Left lung (tissue), 10 donors: ENCODE measurements around the gene ZNF512. TPM values are rescaled to one million over a fixed set of nuclear protein-coding genes. Genes with fewer than 3 reads are reported as not detected.

Experiments used
- ATAC-seq: fragments of 200-7000 bp; cut with Tn5 transposase; one replicate; pipeline ENCODE4 v1.9.1; 2020; ENCODE audit warnings: moderate library complexity
- DNase-seq, 4 donors: peaks; one replicate each; pipeline ENCODE4 v3.0.0-alpha.2; 2013 to 2020
- H3K27ac ChIP-seq, 2 donors: fragments of 200-600 bp; sonication (generic) in 1 of 2; one replicate each; pipeline versions ENCODE4 v1.5.0 to v1.8.0; 2020 to 2021
- H3K27me3 ChIP-seq, 2 donors: fragments of 200-600 bp; sonication (generic) in 1 of 2; one replicate each; pipeline versions ENCODE4 v1.5.0 to v1.8.0; 2020 to 2021
- H3K36me3 ChIP-seq, 2 donors: fragments of 200-600 bp; sonication (generic) in 1 of 2; one replicate each; pipeline versions ENCODE4 v1.5.0 to v1.8.0; 2020 to 2021
- H3K4me1 ChIP-seq, 2 donors: fragments of 200-600 bp; one replicate each; pipeline ENCODE4 v1.8.0; 2021
- H3K4me3 ChIP-seq, 2 donors: fragments of 200-600 bp; sonication (generic) in 1 of 2; one replicate each; pipeline versions ENCODE4 v1.5.0 to v1.8.0; 2020 to 2021; ENCODE audit warnings: mild to moderate bottlenecking in 1 of 2
- H3K9me3 ChIP-seq, 2 donors: fragments of 200-600 bp; sonication (generic) in 1 of 2; one replicate each; pipeline versions ENCODE4 v1.5.0 to v1.8.0; 2020 to 2021
- intact Hi-C, 2 donors: fragments of 100-400 bp; cut with DNase I; formaldehyde crosslinking; loops; one replicate each; pipeline versions ENCODE4 v1.11.2 to v1.14.2; 2022
- polyA plus RNA-seq, 6 donors: library from polyadenylated mRNA; unstranded; fragments of 120-200 nt; gene quantifications; one replicate each; pipeline ENCODE4 v1.2.1, GENCODE V29; 2013; ENCODE audit not compliant: insufficient read length in 6 of 6
- total RNA-seq, 2 donors: library from RNA; stranded (reverse); fragmentation: NEBNext Ultra II Directional; extraction: Animal tissue kit (Norgen Biotek cat#: 25700); gene quantifications; one replicate each; pipeline ENCODE4 v1.2.1, GENCODE V29; 2021
- TF ChIP-seq, protein P1 (sequence below), 2 donors: fragments of 200-600 bp; sonication (generic) in 1 of 2; IDR thresholded peaks; one replicate each; pipeline versions ENCODE4 v1.5.0 to v1.8.0; 2021; ENCODE audit warnings: antibody characterized with exemption in 2 of 2
- donor health status: DM: no; HTN: yes; CAD: no.
- donor health status: DM: no; HTN: no; CAD: no.

The ZNF512 gene
- total and polyA plus RNA-seq, 8 donors: 29.3 to 93.5 (median 80.3) TPM

DNA sequence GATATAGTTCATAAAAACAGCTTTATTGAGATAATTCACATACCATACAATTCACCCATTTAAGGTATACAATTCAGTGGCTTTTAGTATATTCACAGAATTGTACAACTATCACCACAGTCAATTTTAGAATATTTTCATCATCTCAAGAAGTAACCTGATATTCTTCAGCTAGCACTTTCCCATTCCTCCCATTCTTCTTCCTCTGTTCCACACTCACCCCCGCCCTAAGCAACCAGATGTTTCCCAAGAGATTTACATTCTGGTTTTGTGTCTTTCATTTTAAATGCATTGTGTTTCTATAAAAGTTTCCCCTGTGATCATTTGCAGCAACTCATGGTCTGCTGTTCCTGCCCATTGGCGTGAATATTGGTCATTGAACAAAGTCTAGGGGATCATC is 51.4 kb downstream of the ZNF512 start:
- Histone ChIP-seq H3K27me3 (no peaks in the 10 kb centered on the region), H3K36me3 (peaks cover 5 to 88% of the 10 kb centered on the region in 2 donors), H3K4me1 (peaks cover 6 to 14% of the 10 kb centered on the region in 2 donors), H3K9me3 (no peaks in the 10 kb centered on the region), H3K27ac (no peak overlapping the region), H3K4me3 (no peak overlapping the region)
- TF ChIP-seq, protein P1, sequence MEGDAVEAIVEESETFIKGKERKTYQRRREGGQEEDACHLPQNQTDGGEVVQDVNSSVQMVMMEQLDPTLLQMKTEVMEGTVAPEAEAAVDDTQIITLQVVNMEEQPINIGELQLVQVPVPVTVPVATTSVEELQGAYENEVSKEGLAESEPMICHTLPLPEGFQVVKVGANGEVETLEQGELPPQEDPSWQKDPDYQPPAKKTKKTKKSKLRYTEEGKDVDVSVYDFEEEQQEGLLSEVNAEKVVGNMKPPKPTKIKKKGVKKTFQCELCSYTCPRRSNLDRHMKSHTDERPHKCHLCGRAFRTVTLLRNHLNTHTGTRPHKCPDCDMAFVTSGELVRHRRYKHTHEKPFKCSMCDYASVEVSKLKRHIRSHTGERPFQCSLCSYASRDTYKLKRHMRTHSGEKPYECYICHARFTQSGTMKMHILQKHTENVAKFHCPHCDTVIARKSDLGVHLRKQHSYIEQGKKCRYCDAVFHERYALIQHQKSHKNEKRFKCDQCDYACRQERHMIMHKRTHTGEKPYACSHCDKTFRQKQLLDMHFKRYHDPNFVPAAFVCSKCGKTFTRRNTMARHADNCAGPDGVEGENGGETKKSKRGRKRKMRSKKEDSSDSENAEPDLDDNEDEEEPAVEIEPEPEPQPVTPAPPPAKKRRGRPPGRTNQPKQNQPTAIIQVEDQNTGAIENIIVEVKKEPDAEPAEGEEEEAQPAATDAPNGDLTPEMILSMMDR (IDR thresholded peaks at IDR 0.05): no peak
- no peak for ATAC-seq
- DNase-seq: no peak
- intact Hi-C loops: no loop called here

DNA sequence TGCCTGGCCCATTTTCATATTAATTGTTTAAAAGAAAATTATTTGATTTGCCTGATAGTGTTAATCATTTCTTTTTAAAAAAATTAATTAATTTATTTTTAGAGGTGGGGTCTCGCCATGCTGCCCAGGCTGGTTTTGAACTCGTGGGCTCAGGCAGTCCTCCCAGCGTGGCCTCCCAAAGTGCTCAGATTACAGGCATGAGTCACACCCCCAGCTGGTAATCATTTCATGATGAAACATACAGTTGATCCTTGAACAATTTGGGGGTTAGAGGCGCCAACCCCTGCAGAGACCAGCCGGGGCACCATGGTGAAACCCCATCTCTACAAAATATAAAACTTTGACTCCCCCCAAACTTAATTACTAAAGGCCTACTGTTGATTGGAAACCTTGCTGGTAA is 53.9 kb downstream of the ZNF512 start:
- peaks cover 5 to 100% of the 10 kb centered on the region in 2 donors for H3K36me3 ChIP-seq
- H3K4me1 ChIP-seq: no peaks in the 10 kb centered on the region
- no peaks in the 10 kb centered on the region for H3K9me3 ChIP-seq
- no peak for ATAC-seq
- H3K4me3 ChIP-seq: no peak overlapping the region
- TF ChIP-seq, protein P1 (IDR thresholded peaks at IDR 0.05): no peak
- DNase-seq: no peak
- no peak overlapping the region for H3K27ac ChIP-seq
- no peaks in the 10 kb centered on the region for H3K27me3 ChIP-seq
- intact Hi-C loops: no loop called here

DNA sequence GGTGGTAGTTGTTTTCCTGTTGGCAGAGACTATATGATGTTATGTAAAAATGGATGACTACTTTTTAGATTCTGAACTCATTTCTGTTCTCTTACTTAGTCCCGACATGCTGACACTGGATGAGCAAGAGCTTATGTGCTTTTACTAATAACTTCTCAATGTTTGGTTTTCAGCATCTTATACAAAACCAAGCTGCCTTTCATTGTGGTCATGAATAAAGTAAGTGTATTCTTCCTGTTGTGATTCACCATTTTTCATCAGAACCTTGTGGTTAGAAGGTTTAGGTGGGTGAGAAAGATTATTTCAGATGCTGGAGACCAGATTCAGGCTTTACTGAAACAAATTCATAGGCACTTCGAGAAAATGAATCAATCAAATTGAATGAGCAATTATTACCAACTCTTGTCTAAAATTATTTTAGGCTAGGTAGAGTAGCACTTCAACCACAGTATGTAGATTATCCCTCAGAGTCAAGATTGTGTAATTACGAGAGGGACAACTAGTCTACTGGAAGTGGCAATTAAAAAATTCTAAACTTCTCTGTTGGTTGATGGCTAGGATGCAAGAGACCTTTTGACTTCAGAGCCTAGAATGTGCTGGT is 55.3 kb downstream of the ZNF512 start:
- Histone ChIP-seq H3K27me3 (no peaks in the 10 kb centered on the region), H3K36me3 (peaks cover 5 to 99% of the 10 kb centered on the region in 2 donors), H3K4me3 (no peak overlapping the region), H3K9me3 (no peaks in the 10 kb centered on the region), H3K4me1 (no peaks in the 10 kb centered on the region), H3K27ac (no peak overlapping the region)
- intact Hi-C loops: no loop called here
- no peak for DNase-seq
- no peak for ATAC-seq
- TF ChIP-seq, protein P1 (IDR thresholded peaks at IDR 0.05): no peak

DNA sequence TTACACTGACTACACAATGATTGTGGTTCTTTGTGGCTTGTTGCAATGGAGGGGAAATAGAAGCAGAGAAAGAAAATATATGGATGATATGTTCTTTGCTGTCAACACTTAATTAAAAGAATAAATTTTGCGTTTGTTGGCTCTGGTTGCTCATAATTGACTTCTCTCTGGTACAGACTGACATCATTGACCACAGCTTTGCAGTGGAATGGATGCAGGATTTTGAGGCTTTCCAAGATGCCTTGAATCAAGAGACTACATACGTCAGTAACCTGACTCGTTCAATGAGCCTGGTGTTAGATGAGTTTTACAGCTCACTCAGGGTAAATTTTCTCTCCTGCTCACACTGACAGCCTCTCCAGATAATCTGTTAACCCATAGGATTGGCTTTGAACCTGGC is 55.9 kb downstream of the ZNF512 start:
- DNase-seq (no peak), ATAC-seq (no peak)
- Histone ChIP-seq H3K9me3 (no peaks in the 10 kb centered on the region), H3K27ac (no peak overlapping the region), H3K36me3 (peaks cover 5 to 99% of the 10 kb centered on the region in 2 donors), H3K4me1 (no peaks in the 10 kb centered on the region), H3K27me3 (no peaks in the 10 kb centered on the region), H3K4me3 (no peak overlapping the region)
- TF ChIP-seq, protein P1 (IDR thresholded peaks at IDR 0.05): no peak
- intact Hi-C loops: no loop called here

DNA sequence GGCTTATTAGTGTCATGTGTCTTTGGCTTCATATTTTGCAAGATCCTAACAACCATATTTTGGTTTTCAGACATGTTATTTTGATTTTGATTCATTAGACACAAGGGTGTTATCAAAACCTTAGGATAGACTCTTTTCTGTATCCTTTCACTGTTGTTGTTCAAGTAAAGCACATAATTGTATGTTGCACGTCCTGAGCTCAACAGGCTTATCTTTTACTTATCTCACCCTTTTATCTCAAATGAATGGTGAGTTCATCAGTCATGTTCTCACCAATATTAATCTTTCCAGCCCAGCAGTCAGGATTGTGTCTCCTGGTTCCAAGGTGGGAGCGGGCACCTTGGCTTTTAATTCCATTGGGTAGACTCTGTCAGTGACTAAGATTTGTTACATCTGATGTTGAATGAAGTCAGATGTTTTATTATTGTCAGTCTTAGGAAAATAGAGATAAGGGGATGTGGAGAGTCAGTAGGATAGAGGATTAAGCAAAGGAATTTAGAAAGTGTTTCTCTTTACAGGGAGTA is 57.9 kb downstream of the ZNF512 start:
- Histone ChIP-seq H3K27me3 (no peaks in the 10 kb centered on the region), H3K9me3 (no peaks in the 10 kb centered on the region), H3K36me3 (peaks cover 0 to 96% of the 10 kb centered on the region in 2 donors), H3K4me3 (no peak overlapping the region), H3K4me1 (no peaks in the 10 kb centered on the region), H3K27ac (no peak overlapping the region)
- DNase-seq (no peak), ATAC-seq (no peak)
- TF ChIP-seq, protein P1 (IDR thresholded peaks at IDR 0.05): no peak
- intact Hi-C loops: no loop called here
